ENCODE data around the gene HOXA9. TPM values are rescaled to one million over a fixed set of nuclear protein-coding genes. Genes with fewer than 3 reads are reported as not detected.

The HOXA9 gene
- polyA plus RNA-seq, 2 of the 4 experiments (the other 2 are of a cell fraction): 1.4 TPM

GRCh38 chr7:27181795-27182275, 16.5 kb upstream of the HOXA9 start:
- FAIRE-seq (no peak), DNase-seq (ENCODE audit: low read depth in 1 of 2, low spot score in 1 of 2) (no peak), ATAC-seq (no peak)
- no peak overlapping the region for H3K4me2 ChIP-seq
- TF ChIP-seq HOXB13 (CRISPR knock-in tag; IDR thresholded peaks at IDR 0.05; ENCODE audit: low read depth) (no peak), HDAC2 (IDR thresholded peaks at IDR 0.05) (no peak), RNF2 (IDR thresholded peaks at IDR 0.05; ENCODE audit: borderline replicate concordance, low read depth) (no peak), CTCF (IDR thresholded peaks at IDR 0.05) (no peak), POLR2A (IDR thresholded peaks at IDR 0.05; ENCODE audit: low read length) (no peak), JUN (IDR thresholded peaks at IDR 0.05) (no peak), ZNF302 (CRISPR knock-in tag; IDR thresholded peaks at IDR 0.05) (no peak), TFCP2L1 (CRISPR knock-in tag; IDR thresholded peaks at IDR 0.05) (no peak), MAZ (IDR thresholded peaks at IDR 0.05; ENCODE audit: borderline replicate concordance, low read depth, low read length) (no peak), ZC3H11A (IDR thresholded peaks at IDR 0.05) (no peak)
- no peaks in the 10 kb centered on the region for H3K9me3 ChIP-seq
- no peak overlapping the region for H3K27ac ChIP-seq
- H3K4me3 ChIP-seq: no peak overlapping the region
- POLR2A ChIA-PET: no interaction called here
- WGBS (ENCODE audit: missing lambda C conversion rate): 78% methylated on average over 4 of the region's 4 CpGs
- CTCF ChIA-PET: interaction anchor here (0.5 to 2.1 kb wide), 6 partner anchors 9 to 54 kb away, joined by 3 to 6 read pairs (median 4); no protein-coding TSS in a partner anchor
- H3K4me1 ChIP-seq: peaks cover 27% of the 10 kb centered on the region

DNA sequence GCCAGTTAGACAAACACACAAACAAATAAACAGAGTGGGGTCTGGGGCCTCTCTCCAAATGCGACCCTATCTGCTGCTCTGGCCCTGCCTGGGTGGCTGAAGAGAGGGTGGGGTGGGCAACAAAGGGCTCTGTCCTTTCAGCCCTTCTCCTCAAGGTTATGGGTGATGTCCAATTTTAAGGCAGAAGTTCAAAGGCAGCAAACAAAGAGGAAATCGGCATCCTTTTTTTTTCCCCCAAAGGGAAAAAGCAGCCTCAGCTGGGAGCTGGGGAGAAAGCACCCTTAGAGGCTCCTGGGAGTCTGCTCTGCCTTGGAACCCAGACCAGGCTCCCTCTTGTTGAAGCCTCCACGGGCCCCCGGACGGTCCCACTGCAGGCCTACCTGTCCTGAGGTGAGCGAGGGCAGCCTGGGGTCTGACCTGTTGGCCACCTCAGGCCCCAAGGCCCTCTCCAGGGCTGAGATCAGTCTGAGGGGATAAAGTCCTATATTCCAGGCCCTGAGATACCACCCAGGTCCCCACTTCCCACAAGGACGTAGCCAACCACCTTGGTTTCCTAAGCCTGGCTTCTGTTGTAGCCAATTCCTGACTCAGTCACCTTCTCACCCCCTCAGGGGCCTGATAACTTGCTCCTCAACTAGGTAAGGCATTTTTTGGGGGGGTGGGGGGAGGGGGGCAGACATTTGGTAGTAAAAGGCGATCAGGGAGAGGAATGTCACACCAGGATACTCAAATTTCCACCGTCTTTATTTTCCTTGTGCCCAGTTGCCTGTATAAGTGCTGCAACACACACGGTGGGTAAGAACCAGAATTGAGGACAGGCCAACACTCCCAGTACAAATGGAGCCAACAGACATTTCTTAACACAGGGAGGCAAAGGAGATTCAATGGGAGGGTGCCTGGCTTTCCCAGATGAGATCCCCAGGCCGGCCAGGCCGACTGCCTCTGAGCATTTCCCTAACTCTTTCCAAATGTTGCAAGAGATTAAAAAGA, 15.4 kb upstream of the HOXA9 start:
- ATAC-seq (peak in 1 of 2 experiments; percentile 5; a peak in 3 of 6 replicates), FAIRE-seq (no peak), DNase-seq (ENCODE audit: low read depth in 1 of 2, low spot score in 1 of 2) (no peak)
- ChIA-PET POLR2A (interaction anchor here (1.0 to 1.5 kb wide), 3 partner anchors 24 to 559 kb away, joined by 3 read pairs; partner anchors contain the start of genes HOXA7 and TAX1BP1), CTCF (interaction anchor here (0.6 to 3.4 kb wide), 38 partner anchors 8 to 1293 kb away, joined by 3 to 33 read pairs (median 5); partner anchors contain the start of genes HOXA13, HOXA5 and HOXA7)
- peak overlapping the region; percentile 84 to 87 for H3K27ac ChIP-seq
- WGBS (ENCODE audit: missing lambda C conversion rate): 88% methylated on average over 12 of the region's 12 CpGs
- H3K9me3 ChIP-seq: no peaks in the 10 kb centered on the region
- TF ChIP-seq NFE2L2 (conservative IDR thresholded peaks at IDR 0.05; ENCODE audit: low read length): no peak
- no peak for TF ChIP-seq MAFK (IDR thresholded peaks at IDR 0.05; ENCODE audit: partially characterized antibody)
- TF ChIP-seq ZNF302 (CRISPR knock-in tag; IDR thresholded peaks at IDR 0.05): no peak
- H3K4me2 ChIP-seq: peak overlapping the region; percentile 96
- peak overlapping the region; percentile 56; the same call in 1 of the 3 replicates for H3K4me3 ChIP-seq
- peaks cover 21% of the 10 kb centered on the region for H3K4me1 ChIP-seq

DNA sequence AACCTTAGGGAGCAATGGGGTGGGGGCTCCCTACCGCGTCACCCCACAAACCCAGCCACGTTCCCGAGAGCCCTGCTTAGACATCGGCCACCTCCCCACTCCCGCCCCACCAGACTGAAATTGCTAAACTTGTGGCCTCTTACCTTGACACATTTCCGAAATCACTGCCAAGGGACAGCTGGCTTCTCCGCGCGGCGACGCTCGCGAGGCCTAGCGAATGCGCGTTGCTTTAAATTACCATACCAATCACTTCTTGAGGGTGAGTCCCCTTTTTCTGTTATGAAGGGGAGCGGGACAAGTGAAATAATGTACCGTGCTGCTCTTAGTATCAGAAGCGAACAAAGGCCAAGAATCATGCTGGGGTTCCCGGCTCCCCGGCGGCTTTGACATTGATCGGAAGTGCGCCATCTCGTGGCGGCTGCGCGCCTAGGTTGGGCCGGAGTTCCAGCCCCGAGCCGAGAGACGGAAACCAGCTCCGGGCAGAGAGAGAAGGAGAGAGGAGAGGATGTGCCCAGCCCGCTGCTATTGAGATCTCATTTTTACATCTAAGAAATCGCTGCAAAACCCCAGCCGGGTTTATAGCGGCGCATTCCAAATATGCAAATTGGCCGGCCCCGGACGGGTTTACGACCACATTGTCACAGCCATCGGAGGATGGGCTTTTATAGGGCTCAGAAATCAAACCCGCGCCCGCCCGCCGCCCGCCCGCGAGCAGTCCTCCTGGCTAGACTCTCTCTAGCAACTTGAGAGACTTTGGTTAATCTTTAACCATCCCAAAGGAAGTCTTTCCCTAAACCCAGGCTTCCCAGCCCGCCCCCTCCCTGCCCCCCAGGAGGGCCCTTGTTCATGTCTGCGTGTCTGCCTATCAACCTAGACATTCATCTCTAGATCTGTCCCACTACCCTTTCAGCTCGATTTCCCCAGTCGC, 14.4 kb upstream of the HOXA9 start:
- FAIRE-seq (no peak), ATAC-seq (peak; percentile 85 to 94), DNase-seq (ENCODE audit: low read depth in 1 of 2, low spot score in 1 of 2) (peak; percentile 85 to 95)
- TF ChIP-seq POLR2A (IDR thresholded peaks at IDR 0.05; ENCODE audit: low read length) (peak; percentile 31; the same call in 1 of the 2 replicates), SMC3 (IDR thresholded peaks at IDR 0.05) (peak; percentile 54; the same call in 2 of the 3 replicates), ZFP36 (IDR thresholded peaks at IDR 0.05; ENCODE audit: borderline replicate concordance, partially characterized antibody) (no peak), CTCF (IDR thresholded peaks at IDR 0.05) (peak; percentile 84), RAD21 (conservative IDR thresholded peaks at IDR 0.05 in 1 of 2, IDR thresholded peaks at IDR 0.05 in 1 of 2) (peak; percentile 10 to 36; a peak in 1 of 5 replicates), ELK1 (IDR thresholded peaks at IDR 0.05; ENCODE audit: low read depth, low read length) (no peak), FOXS1 (CRISPR knock-in tag; IDR thresholded peaks at IDR 0.05) (0 out of 2 replicates have a peak, but pooled peaks have one; percentile 28), JUN (IDR thresholded peaks at IDR 0.05) (peak in 1 of 2 experiments; percentile 42; a peak in 1 of 5 replicates)
- TF ChIP-seq, protein P1, sequence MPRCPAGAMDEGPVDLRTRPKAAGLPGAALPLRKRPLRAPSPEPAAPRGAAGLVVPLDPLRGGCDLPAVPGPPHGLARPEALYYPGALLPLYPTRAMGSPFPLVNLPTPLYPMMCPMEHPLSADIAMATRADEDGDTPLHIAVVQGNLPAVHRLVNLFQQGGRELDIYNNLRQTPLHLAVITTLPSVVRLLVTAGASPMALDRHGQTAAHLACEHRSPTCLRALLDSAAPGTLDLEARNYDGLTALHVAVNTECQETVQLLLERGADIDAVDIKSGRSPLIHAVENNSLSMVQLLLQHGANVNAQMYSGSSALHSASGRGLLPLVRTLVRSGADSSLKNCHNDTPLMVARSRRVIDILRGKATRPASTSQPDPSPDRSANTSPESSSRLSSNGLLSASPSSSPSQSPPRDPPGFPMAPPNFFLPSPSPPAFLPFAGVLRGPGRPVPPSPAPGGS (IDR thresholded peaks at IDR 0.05): 0 out of 3 replicates have a peak, but pooled peaks have one; percentile 32
- CTCF ChIA-PET: interaction anchor here (0.6 to 3.4 kb wide), 43 partner anchors 9 to 1292 kb away, joined by 3 to 33 read pairs (median 4); partner anchors contain the start of genes HOXA13, HOXA3, HOXA5 and HOXA7
- POLR2A ChIA-PET: interaction anchor here (1.0 to 1.5 kb wide), 3 partner anchors 23 to 560 kb away, joined by 3 read pairs; partner anchors contain the start of genes HOXA7 and TAX1BP1
- peak overlapping the region; percentile 56 for H3K4me3 ChIP-seq
- 30% methylated on average over 53 of the region's 56 CpGs for WGBS (ENCODE audit: missing lambda C conversion rate)
- H3K4me2 ChIP-seq: peak overlapping the region; percentile 96
- H3K4me1 ChIP-seq: peaks cover 21% of the 10 kb centered on the region
- peak overlapping the region; percentile 84 to 87 for H3K27ac ChIP-seq
- no peaks in the 10 kb centered on the region for H3K9me3 ChIP-seq

All from A549 (cell line).